RCC 7860 (cell line): ENCODE measurements around the gene FUS.

ENCODE experiments used
- DNase-seq: peaks from one replicate; pipeline ENCODE4 v3.0.0-alpha.2; 2015; ENCODE audit warnings: low spot score
- FAIRE-seq: peaks from 2 replicates; lab custom pipeline; 2012; peaks lifted over from hg19 to GRCh38; lab: Jason Lieb, UNC

Gene FUS

GRCh38 chr16:31225193-31225592 lies 45.3 kb downstream of the FUS start:
- DNase-seq: no peak
- no peak for FAIRE-seq

GRCh38 chr16:31228206-31228605 lies 48.3 kb downstream of the FUS start:
- FAIRE-seq (no peak), DNase-seq (no peak)

DNA sequence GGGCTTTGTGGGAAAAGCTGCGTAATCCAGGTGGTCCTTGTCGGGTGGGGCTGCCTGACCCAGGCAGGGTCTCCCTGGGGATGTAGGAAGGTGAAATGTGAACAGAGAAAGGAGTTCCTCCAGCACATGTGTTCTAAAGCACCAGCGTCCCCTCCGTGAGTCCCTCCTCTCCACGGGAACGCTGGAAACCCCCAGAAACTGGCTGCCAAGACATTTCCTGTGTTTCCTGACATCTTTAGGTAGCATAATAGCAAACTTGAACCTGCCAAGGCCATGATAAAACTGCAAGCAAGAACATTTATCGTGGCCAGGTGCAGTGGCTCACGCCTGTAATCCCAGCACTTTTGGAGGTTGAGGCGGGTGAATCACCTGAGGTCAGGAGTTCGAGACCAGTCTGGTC lies 49.6 kb downstream of the FUS start:
- FAIRE-seq: no peak
- DNase-seq: no peak

GRCh38 chr16:31238041-31238440 lies 58.1 kb downstream of the FUS start:
- FAIRE-seq: no peak
- no peak for DNase-seq
